GM03348 (cell line): ENCODE results near the gene DHFR.

ENCODE experiments used
- DNase-seq: peaks from one replicate; pipeline ENCODE4 v3.0.0; 2012; ENCODE audit warnings: low spot score

DHFR gene

GRCh38 chr5:80655231-80655774 is 520 bp upstream of the DHFR start:
- peak; percentile 7 for DNase-seq

- peak; percentile 4 for DNase-seq
These were observed 761 bp downstream of the DHFR start for GRCh38 chr5:80654054-80654390.

GRCh38 chr5:80653502-80653901 is 1.3 kb downstream of the DHFR start:
- DNase-seq: no peak

GRCh38 chr5:80646926-80647325 is 7.9 kb downstream of the DHFR start:
- DNase-seq: no peak

GRCh38 chr5:80644900-80645299 is 9.9 kb downstream of the DHFR start:
- DNase-seq: no peak

- DNase-seq: no peak
These were observed 13.4 kb downstream of the DHFR start for GRCh38 chr5:80641353-80641752.

- DNase-seq: no peak
These were observed 20.6 kb downstream of the DHFR start for GRCh38 chr5:80634193-80634592.

- no peak for DNase-seq
These were observed 22.1 kb downstream of the DHFR start for GRCh38 chr5:80632700-80633099.

- no peak for DNase-seq
These were observed 23.2 kb downstream of the DHFR start for GRCh38 chr5:80631278-80632259.

GRCh38 chr5:80629281-80629680 is 25.5 kb downstream of the DHFR start:
- no peak for DNase-seq

GRCh38 chr5:80625230-80625629 is 29.6 kb downstream of the DHFR start:
- no peak for DNase-seq

GRCh38 chr5:80623999-80624398 is 30.8 kb downstream of the DHFR start:
- no peak for DNase-seq

- no peak for DNase-seq
These were observed 32.0 kb downstream of the DHFR start for GRCh38 chr5:80622756-80623155.

GRCh38 chr5:80620211-80620610 is 34.6 kb downstream of the DHFR start:
- no peak for DNase-seq

GRCh38 chr5:80619086-80619485 is 35.7 kb downstream of the DHFR start:
- DNase-seq: no peak

- DNase-seq: no peak
These were observed 36.3 kb downstream of the DHFR start for GRCh38 chr5:80618438-80618837.

GRCh38 chr5:80615266-80615914 is 39.4 kb downstream of the DHFR start:
- no peak for DNase-seq

GRCh38 chr5:80609692-80610091 is 45.1 kb downstream of the DHFR start:
- no peak for DNase-seq

- no peak for DNase-seq
These were observed 46.1 kb downstream of the DHFR start for GRCh38 chr5:80608731-80609130.

- no peak for DNase-seq
These were observed 47.0 kb downstream of the DHFR start for GRCh38 chr5:80607832-80608231.

GRCh38 chr5:80607343-80607742 is 47.4 kb downstream of the DHFR start:
- no peak for DNase-seq

GRCh38 chr5:80600943-80601693 is 53.7 kb downstream of the DHFR start:
- no peak for DNase-seq
